Natural killer cell (primary cell): ENCODE results near the gene PGS1. TPM values are rescaled to one million over a fixed set of nuclear protein-coding genes. Genes with fewer than 3 reads are reported as not detected.

Source experiments
- ATAC-seq, 3 donors: fragments of 150-1000 bp in 2 of 3; fragments of 200-7000 bp in 1 of 3; cut with Tn5 transposase; 1 replicate in 1 of 3; 2 replicates in 2 of 3; pipeline ENCODE4 v1.10.0; 2021; ENCODE audit warnings: mild to moderate bottlenecking in 2 of 3, moderate library complexity in 2 of 3
- DNase-seq, 2 donors: peaks; one replicate each; pipeline versions ENCODE4 v3.0.0 to v3.0.0-alpha.2; 2013 to 2021; ENCODE audit warnings: mixed read lengths in 1 of 2
- H3K27ac ChIP-seq: one replicate; pipeline ENCODE4 v1.5.1; 2013; ENCODE audit warnings: mild to moderate bottlenecking, low read length
- H3K27me3 ChIP-seq: one replicate; pipeline ENCODE4 v1.6.1; 2013; ENCODE audit warnings: low read length; ENCODE audit not compliant: control insufficient read depth, insufficient read depth
- H3K36me3 ChIP-seq: one replicate; pipeline ENCODE4 v1.6.1; 2013; ENCODE audit warnings: low read length; ENCODE audit not compliant: control insufficient read depth, insufficient read depth
- H3K4me1 ChIP-seq: one replicate; pipeline ENCODE4 v1.6.1; 2013; ENCODE audit warnings: low read length; ENCODE audit not compliant: control insufficient read depth, insufficient read depth
- H3K4me3 ChIP-seq: one replicate; pipeline ENCODE4 v1.5.1; 2013; ENCODE audit warnings: low read length
- H3K9me3 ChIP-seq: one replicate; pipeline ENCODE4 v1.6.1; 2013; ENCODE audit warnings: low read length; ENCODE audit not compliant: control insufficient read depth, insufficient read depth
- H3K27ac Mint-ChIP-seq, 2 donors: one replicate each; pipeline ENCODE4 v1.8.0; 2022; ENCODE audit warnings: mild to moderate bottlenecking in 2 of 2, mixed read lengths in 2 of 2, moderate library complexity in 1 of 2
- H3K27me3 Mint-ChIP-seq, 2 donors: one replicate each; pipeline ENCODE4 v1.8.0; 2022; ENCODE audit warnings: low read depth in 2 of 2, mixed read lengths in 2 of 2
- H3K36me3 Mint-ChIP-seq: one replicate; pipeline ENCODE4 v1.8.0; 2022; ENCODE audit warnings: mixed read lengths
- H3K4me1 Mint-ChIP-seq, 2 donors: one replicate each; pipeline ENCODE4 v1.8.0; 2022; ENCODE audit warnings: mixed read lengths in 2 of 2
- H3K4me3 Mint-ChIP-seq: one replicate; pipeline ENCODE4 v1.8.0; 2022; ENCODE audit warnings: mild to moderate bottlenecking, moderate library complexity, mixed read lengths
- H3K9me3 Mint-ChIP-seq, 2 donors: one replicate each; pipeline ENCODE4 v1.8.0; 2022; ENCODE audit warnings: mixed read lengths in 2 of 2
- WGBS: methylation state at CpG from one replicate; pipeline ENCODE4 v1.1.7; 2013; ENCODE audit warnings: missing lambda C conversion rate; ENCODE audit not compliant: insufficient coverage; 5-methylcytosine and 5-hydroxymethylcytosine counted together
- intact Hi-C: fragments of 100-400 bp; cut with micrococcal nuclease; formaldehyde crosslinking; loops from one replicate; pipeline ENCODE4 v1.14.2; 2022
- total RNA-seq, 4 donors: library from RNA; stranded (reverse); fragments of 120-200 nt in 1 of 4; gene quantifications; one replicate each; pipeline versions ENCODE4 v1.2.3 to v1.2.4, GENCODE V29; 2013 to 2022
- TF ChIP-seq, protein P1 (sequence below): fragments of 200-600 bp; IDR thresholded peaks from one replicate; pipeline ENCODE4 v1.8.0; 2022; ENCODE audit warnings: antibody characterized with exemption

The PGS1 gene
- total RNA-seq, 3 donors from 2014 or later (not counting 1 experiment from before 2014, with no cell fraction given): 47.9 to 53.6 (median 48.3) TPM

DNA sequence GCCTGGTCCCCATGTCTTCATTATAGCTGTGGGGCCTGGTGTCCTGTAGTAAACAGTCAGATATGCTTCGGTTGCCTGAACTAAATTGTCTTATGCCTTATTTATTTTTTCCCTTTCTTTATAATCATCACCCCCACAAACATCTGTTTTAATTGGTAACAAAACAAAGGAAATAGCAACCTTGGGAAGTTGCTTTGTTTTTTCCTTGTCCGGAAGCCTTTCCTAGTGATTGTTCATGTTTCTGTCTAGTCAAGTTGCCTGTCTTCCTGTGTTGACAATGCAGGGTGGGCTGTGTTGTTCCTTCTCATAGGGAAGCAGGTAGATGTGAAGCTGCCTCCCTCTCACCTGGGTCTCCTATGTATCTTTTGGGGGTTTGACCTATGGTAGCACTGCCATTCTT is 16.7 kb downstream of the PGS1 start:
- intact Hi-C loops: no loop called here
- H3K36me3 ChIP-seq: peaks cover 42% of the 10 kb centered on the region
- peaks cover 6 to 23% of the 10 kb centered on the region in 2 donors for H3K4me1 Mint-ChIP-seq
- H3K27me3 Mint-ChIP-seq: no peaks in the 10 kb centered on the region
- no peaks in the 10 kb centered on the region for H3K27me3 ChIP-seq
- ATAC-seq (no peak), DNase-seq (no peak)
- peaks cover 13% of the 10 kb centered on the region for H3K4me1 ChIP-seq
- TF ChIP-seq, protein P1, sequence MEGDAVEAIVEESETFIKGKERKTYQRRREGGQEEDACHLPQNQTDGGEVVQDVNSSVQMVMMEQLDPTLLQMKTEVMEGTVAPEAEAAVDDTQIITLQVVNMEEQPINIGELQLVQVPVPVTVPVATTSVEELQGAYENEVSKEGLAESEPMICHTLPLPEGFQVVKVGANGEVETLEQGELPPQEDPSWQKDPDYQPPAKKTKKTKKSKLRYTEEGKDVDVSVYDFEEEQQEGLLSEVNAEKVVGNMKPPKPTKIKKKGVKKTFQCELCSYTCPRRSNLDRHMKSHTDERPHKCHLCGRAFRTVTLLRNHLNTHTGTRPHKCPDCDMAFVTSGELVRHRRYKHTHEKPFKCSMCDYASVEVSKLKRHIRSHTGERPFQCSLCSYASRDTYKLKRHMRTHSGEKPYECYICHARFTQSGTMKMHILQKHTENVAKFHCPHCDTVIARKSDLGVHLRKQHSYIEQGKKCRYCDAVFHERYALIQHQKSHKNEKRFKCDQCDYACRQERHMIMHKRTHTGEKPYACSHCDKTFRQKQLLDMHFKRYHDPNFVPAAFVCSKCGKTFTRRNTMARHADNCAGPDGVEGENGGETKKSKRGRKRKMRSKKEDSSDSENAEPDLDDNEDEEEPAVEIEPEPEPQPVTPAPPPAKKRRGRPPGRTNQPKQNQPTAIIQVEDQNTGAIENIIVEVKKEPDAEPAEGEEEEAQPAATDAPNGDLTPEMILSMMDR: no peak
- H3K4me3 Mint-ChIP-seq: no peak overlapping the region
- no peaks in the 10 kb centered on the region for H3K9me3 ChIP-seq
- H3K36me3 Mint-ChIP-seq: no peaks in the 10 kb centered on the region
- no peak overlapping the region for H3K27ac Mint-ChIP-seq
- H3K4me3 ChIP-seq: no peak overlapping the region
- H3K27ac ChIP-seq: no peak overlapping the region
- 100% methylated on average over 2 of the region's 2 CpGs for WGBS
- no peaks in the 10 kb centered on the region for H3K9me3 Mint-ChIP-seq

DNA sequence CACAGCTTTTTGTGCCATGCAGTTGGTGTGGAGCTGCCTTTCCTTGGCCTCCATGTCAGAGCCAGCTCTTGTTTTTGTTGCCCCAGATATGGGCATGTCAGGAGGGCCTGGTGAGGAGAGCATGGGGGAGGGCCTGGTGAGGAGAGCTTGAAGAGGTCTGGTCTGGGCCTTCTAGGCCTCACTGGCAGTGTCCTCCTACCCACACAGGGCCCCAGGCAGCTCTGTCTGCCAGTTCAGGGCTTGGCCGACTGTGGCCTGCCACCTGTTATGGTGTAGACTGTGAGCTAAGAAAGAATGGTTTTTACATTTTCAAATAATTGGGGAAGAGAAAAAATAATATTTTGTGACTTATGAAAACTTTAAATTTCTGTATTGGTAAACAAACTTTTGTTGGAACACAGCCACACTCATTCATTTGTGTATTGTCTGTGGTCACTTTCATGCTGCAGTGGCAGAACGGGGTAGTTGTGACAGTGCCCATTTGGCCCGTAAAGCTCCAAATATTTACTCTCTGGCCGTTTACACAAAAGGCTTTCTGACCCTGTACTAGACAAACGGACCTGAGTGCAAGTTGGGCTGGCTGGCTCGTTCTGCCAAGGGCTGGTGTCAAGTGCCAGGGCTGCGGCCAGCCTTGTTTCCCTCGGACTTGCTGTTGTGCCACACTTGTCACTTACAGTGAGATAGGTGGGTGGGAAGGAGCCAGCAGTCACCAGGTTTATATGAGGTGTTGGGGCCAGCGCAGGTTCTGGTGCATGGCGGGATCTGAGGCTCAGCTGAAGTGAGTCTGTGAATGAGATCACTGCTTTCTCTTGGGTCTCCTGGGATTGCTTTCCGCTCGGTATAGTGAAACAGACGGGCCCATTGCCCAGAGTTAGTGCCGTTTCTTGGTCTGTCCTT is 18.2 kb downstream of the PGS1 start:
- no peaks in the 10 kb centered on the region for H3K36me3 Mint-ChIP-seq
- DNase-seq: no peak
- H3K4me1 Mint-ChIP-seq: peaks cover 0 to 10% of the 10 kb centered on the region in 2 donors
- no peaks in the 10 kb centered on the region for H3K4me1 ChIP-seq
- H3K27ac Mint-ChIP-seq: no peak overlapping the region
- H3K27me3 Mint-ChIP-seq: no peaks in the 10 kb centered on the region
- intact Hi-C loops: no loop called here
- no peak for ATAC-seq
- H3K9me3 ChIP-seq: no peaks in the 10 kb centered on the region
- H3K27me3 ChIP-seq: no peaks in the 10 kb centered on the region
- 95% methylated on average over 14 of the region's 14 CpGs for WGBS
- peaks cover 57% of the 10 kb centered on the region for H3K36me3 ChIP-seq
- H3K9me3 Mint-ChIP-seq: no peaks in the 10 kb centered on the region
- TF ChIP-seq, protein P1: no peak
- H3K4me3 ChIP-seq: no peak overlapping the region
- H3K27ac ChIP-seq: no peak overlapping the region
- no peak overlapping the region for H3K4me3 Mint-ChIP-seq

DNA sequence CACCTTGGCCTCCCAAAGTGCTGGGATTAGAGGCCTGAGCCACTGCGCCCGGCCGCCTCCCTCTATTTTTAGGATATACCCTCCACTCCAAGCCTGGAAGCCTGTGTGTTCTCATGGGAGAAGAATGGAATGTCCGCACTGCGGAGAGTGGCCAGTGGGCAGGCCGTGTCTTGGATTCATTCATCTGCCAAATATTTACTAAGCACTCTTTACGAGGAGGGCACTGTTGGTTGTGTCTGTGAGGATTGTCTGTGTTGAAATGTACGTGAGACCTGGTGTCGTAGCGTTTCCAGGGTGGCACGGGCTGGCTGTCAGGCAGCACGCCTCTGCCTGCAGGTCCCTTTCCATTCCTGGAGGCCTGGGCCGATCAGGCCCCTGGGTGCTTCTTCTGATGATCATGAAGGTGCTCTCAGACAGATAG is 19.2 kb downstream of the PGS1 start:
- no peaks in the 10 kb centered on the region for H3K27me3 Mint-ChIP-seq
- Histone ChIP-seq H3K27ac (no peak overlapping the region), H3K4me1 (no peaks in the 10 kb centered on the region), H3K36me3 (peaks cover 64% of the 10 kb centered on the region), H3K4me3 (no peak overlapping the region), H3K9me3 (no peaks in the 10 kb centered on the region), H3K27me3 (no peaks in the 10 kb centered on the region)
- no peak overlapping the region for H3K4me3 Mint-ChIP-seq
- DNase-seq (no peak), ATAC-seq (no peak)
- TF ChIP-seq, protein P1: no peak
- intact Hi-C loops: no loop called here
- H3K4me1 Mint-ChIP-seq: peaks cover 0 to 10% of the 10 kb centered on the region in 2 donors
- WGBS: 84% methylated on average over 9 of the region's 13 CpGs
- no peaks in the 10 kb centered on the region for H3K36me3 Mint-ChIP-seq
- no peaks in the 10 kb centered on the region for H3K9me3 Mint-ChIP-seq
- peak overlapping the region in 1 of 2 donors; percentile 53 for H3K27ac Mint-ChIP-seq
